SK-N-SH (cell line): Measurements from ENCODE around the gene MPV17L2. TPM values are rescaled to one million over a fixed set of nuclear protein-coding genes. Genes with fewer than 3 reads are reported as not detected.

Experiments
- CTCF ChIA-PET: fragments of 300-600, 350-600 bp; formaldehyde crosslinking; extraction: SDS; loops from one replicate; lab custom pipeline; 2021; lab: Yijun Ruan, JAX
- POLR2A ChIA-PET: fragments of 350-600 bp; sonication (Branson Sonifier 250); formaldehyde crosslinking; extraction: SDS; loops from one replicate; lab custom pipeline; 2020; ENCODE audit warnings: antibody characterized with exemption, inconsistent platforms; lab: Yijun Ruan, JAX
- DNase-seq: peaks from one replicate; pipeline ENCODE4 v3.0.0; 2012
- H2AFZ ChIP-seq: fragments of 200-600 bp; sonication (generic); 2 replicates; pipeline ENCODE4 v1.8.1; 2016; ENCODE audit warnings: antibody characterized with exemption, mild to moderate bottlenecking, low read depth
- H3F3A ChIP-seq: fragments of 200-600 bp; sonication (generic); replicated peaks from 2 replicates; pipeline ENCODE3; 2016; ENCODE audit warnings: antibody characterized with exemption, mild to moderate bottlenecking; ENCODE audit not compliant: insufficient read depth
- H3K27ac ChIP-seq, 2 experiments: fragments of 200-500 bp in 1 of 2; fragments of 200-600 bp in 1 of 2; sonication (Bioruptor generic) in 1 of 2; sonication (generic), shearing (Covaris generic) in 1 of 2; 2 replicates each; pipeline versions ENCODE4 v1.5.1 to v1.6.1; 2014 to 2016; ENCODE audit warnings: low read depth in 2 of 2, inconsistent platforms in 1 of 2, low read length in 1 of 2, mild to moderate bottlenecking in 1 of 2, mixed read lengths in 1 of 2
- H3K27me3 ChIP-seq: fragments of 200-600 bp; sonication (generic), shearing (Covaris generic); 2 replicates; pipeline ENCODE4 v1.6.1; 2016; ENCODE audit warnings: mixed run types; ENCODE audit not compliant: insufficient read depth
- H3K36me3 ChIP-seq, 2 experiments: fragments of 200-500 bp in 1 of 2; fragments of 200-600 bp in 1 of 2; sonication (Bioruptor generic) in 1 of 2; sonication (generic) in 1 of 2; replicated peaks in 1 of 2; 2 replicates each; pipeline versions ENCODE3 to v1.5.1; 2014 to 2016; ENCODE audit warnings: low read length in 1 of 2, mild to moderate bottlenecking in 1 of 2; ENCODE audit not compliant: insufficient read depth in 2 of 2, control insufficient read depth in 1 of 2
- H3K4me1 ChIP-seq, 2 experiments: fragments of 200-500 bp in 1 of 2; fragments of 200-600 bp in 1 of 2; sonication (Bioruptor generic) in 1 of 2; sonication (generic), shearing (Covaris generic) in 1 of 2; 2 replicates each; pipeline versions ENCODE4 v1.5.1 to v1.6.1; 2014 to 2016; ENCODE audit warnings: low read depth in 1 of 2, low read length in 1 of 2, mixed run types in 1 of 2; ENCODE audit not compliant: insufficient read depth in 2 of 2, control insufficient read depth in 1 of 2
- H3K4me2 ChIP-seq: fragments of 200-600 bp; sonication (generic), shearing (Covaris generic); 2 replicates; pipeline ENCODE4 v1.6.1; 2017; ENCODE audit warnings: mixed run types
- H3K4me3 ChIP-seq, 2 experiments: fragments of 200-500 bp in 1 of 2; fragments of 200-600 bp in 1 of 2; sonication (Bioruptor generic) in 1 of 2; sonication (generic), shearing (Covaris generic) in 1 of 2; 2 replicates each; pipeline versions ENCODE4 v1.5.1 to v1.8.1; 2014 to 2016; ENCODE audit warnings: low read depth in 2 of 2, inconsistent platforms in 1 of 2, low read length in 1 of 2, mild to moderate bottlenecking in 1 of 2, mixed read lengths in 1 of 2, moderate library complexity in 1 of 2
- H3K79me2 ChIP-seq: fragments of 200-600 bp; sonication (generic); 2 replicates; pipeline ENCODE4 v1.8.1; 2017; ENCODE audit warnings: mild to moderate bottlenecking; ENCODE audit not compliant: insufficient read depth
- H3K9ac ChIP-seq: fragments of 200-600 bp; sonication (generic); 2 replicates; pipeline ENCODE4 v1.6.1; 2017; ENCODE audit warnings: mixed run types
- H3K9me2 ChIP-seq: fragments of 200-600 bp; sonication (generic); 2 replicates; pipeline ENCODE4 v1.6.1; 2017; ENCODE audit warnings: mixed run types
- H3K9me3 ChIP-seq: fragments of 200-600 bp; sonication (generic); 2 replicates; pipeline ENCODE4 v1.6.1; 2017; ENCODE audit warnings: mixed run types, mild to moderate bottlenecking, moderate library complexity
- H4K20me1 ChIP-seq: fragments of 200-600 bp; sonication (generic); 2 replicates; pipeline ENCODE4 v1.6.1; 2017; ENCODE audit warnings: mild to moderate bottlenecking, mixed run types; ENCODE audit not compliant: insufficient read depth
- ELF1 ChIP-seq: IDR thresholded peaks from 2 replicates; pipeline ENCODE4 v1.4.0; 2012
- FOXJ3 ChIP-seq: sonication (generic); formaldehyde crosslinking; IDR thresholded peaks from 2 replicates; pipeline ENCODE4 v1.5.1; 2020; ENCODE audit warnings: mild to moderate bottlenecking, missing genetic modification reagents
- IRF3 ChIP-seq: fragments of 150-350 bp; IDR thresholded peaks from 2 replicates; pipeline ENCODE4 v1.6.1; 2016; ENCODE audit warnings: mild to moderate bottlenecking, low read depth, low read length
- JUND ChIP-seq: IDR thresholded peaks from 2 replicates; pipeline ENCODE4 v1.4.0; 2012
- MAX ChIP-seq: IDR thresholded peaks from 2 replicates; pipeline ENCODE4 v1.4.0; 2012; ENCODE audit warnings: low read depth
- MXI1 ChIP-seq: IDR thresholded peaks from 2 replicates; pipeline ENCODE4 v1.6.1; 2012; ENCODE audit warnings: mild to moderate bottlenecking, low read depth, low read length, improper control_type of control experiment
- NFIC ChIP-seq: IDR thresholded peaks from 2 replicates; pipeline ENCODE4 v1.4.0; 2012; ENCODE audit warnings: borderline replicate concordance
- NRF1 ChIP-seq: IDR thresholded peaks from 2 replicates; pipeline ENCODE4 v1.6.1; 2012; ENCODE audit warnings: low read depth, mild to moderate bottlenecking, low read length
- RCOR1 ChIP-seq: fragments of 150-350 bp; IDR thresholded peaks from 2 replicates; pipeline ENCODE4 v1.6.1; 2017; ENCODE audit warnings: antibody characterized with exemption, low read length
- REST ChIP-seq: IDR thresholded peaks from 2 replicates; pipeline ENCODE4 v1.6.1; 2012; ENCODE audit warnings: mild to moderate bottlenecking, low read depth, low read length, moderate library complexity
- SIN3A ChIP-seq: IDR thresholded peaks from 2 replicates; pipeline ENCODE4 v1.6.1; 2012; ENCODE audit warnings: low read depth, mild to moderate bottlenecking, low read length, moderate library complexity, borderline replicate concordance
- SMC3 ChIP-seq: IDR thresholded peaks from 2 replicates; pipeline ENCODE4 v1.6.1; 2012; ENCODE audit warnings: low read depth, low read length, improper control_type of control experiment
- TAF1 ChIP-seq: IDR thresholded peaks from 2 replicates; pipeline ENCODE4 v1.6.1; 2012; ENCODE audit warnings: low read depth, mild to moderate bottlenecking, low read length, moderate library complexity, borderline replicate concordance
- USF1 ChIP-seq: IDR thresholded peaks from 2 replicates; pipeline ENCODE4 v1.4.0; 2012; ENCODE audit warnings: low read depth, borderline replicate concordance
- YY1 ChIP-seq: IDR thresholded peaks from 2 replicates; pipeline ENCODE4 v1.4.0; 2012; ENCODE audit warnings: low read depth, mild to moderate bottlenecking
- ZBTB33 ChIP-seq: IDR thresholded peaks from 2 replicates; pipeline ENCODE4 v1.4.0; 2012; ENCODE audit warnings: low read depth, borderline replicate concordance
- WGBS: methylation state at CpG from one replicate; pipeline ENCODE4 v1.1.6; 2017; ENCODE audit warnings: low lambda C conversion rate; 5-methylcytosine and 5-hydroxymethylcytosine counted together
- polyA plus RNA-seq, 3 experiments: library from polyadenylated mRNA; depleted of rRNA; stranded (reverse); fragments of >200 nt; gene quantifications; 2 replicates each; pipeline ENCODE4 v1.2.3, GENCODE V29; 2012

MPV17L2 gene
- polyA plus RNA-seq, 1 of the 3 experiments (the other 2 are of a cell fraction): 17.5 TPM

GRCh38 chr19:18229915-18230314, 36.9 kb downstream of the MPV17L2 start:
- POLR2A ChIA-PET: no interaction called here

GRCh38 chr19:18230941-18231734, 38.1 kb downstream of the MPV17L2 start:
- H3K79me2 ChIP-seq: no peaks in the 10 kb centered on the region
- ChIA-PET POLR2A (no interaction called here), CTCF (interaction anchor here (1.2 to 4.6 kb wide), 6 partner anchors 10 to 39 kb away, joined by 3 to 82 read pairs (median 47); partner anchors contain the start of gene MPV17L2)
- TF ChIP-seq IRF3 (no peak), MAX (no peak), RCOR1 (no peak), JUND (no peak), ELF1 (no peak), NFIC (no peak), MXI1 (no peak), NRF1 (no peak), YY1 (no peak), USF1 (no peak), REST (no peak), SIN3A (no peak), FOXJ3 (CRISPR knock-in tag) (no peak), ZBTB33 (no peak), SMC3 (no peak)
- DNase-seq: no peak
- no peaks in the 10 kb centered on the region for H3K27me3 ChIP-seq
- H3K9me2 ChIP-seq: no peaks in the 10 kb centered on the region
- no peak overlapping the region for H3K4me2 ChIP-seq
- peaks cover 0 to 11% of the 10 kb centered on the region in 2 experiments; a peak in 1 of 4 replicates for H3K4me1 ChIP-seq
- H4K20me1 ChIP-seq: no peaks in the 10 kb centered on the region
- H3K9me3 ChIP-seq: no peaks in the 10 kb centered on the region
- no peak overlapping the region for H3K9ac ChIP-seq
- no peak overlapping the region for H3K4me3 ChIP-seq
- no peak overlapping the region for H3K27ac ChIP-seq
- WGBS: 66% methylated on average over 17 of the region's 18 CpGs
- H2AFZ ChIP-seq: no peak overlapping the region
- no peaks in the 10 kb centered on the region for H3F3A ChIP-seq
- no peaks in the 10 kb centered on the region for H3K36me3 ChIP-seq

More at GRCh38 chr19:18229915-18230314, 36.9 kb downstream of the MPV17L2 start:
- Histone ChIP-seq H2AFZ (no peak overlapping the region), H3K4me2 (no peak overlapping the region), H3K9me3 (no peaks in the 10 kb centered on the region), H3F3A (no peaks in the 10 kb centered on the region), H4K20me1 (no peaks in the 10 kb centered on the region), H3K27ac (no peak overlapping the region), H3K79me2 (no peaks in the 10 kb centered on the region), H3K4me3 (no peak overlapping the region), H3K9me2 (no peaks in the 10 kb centered on the region), H3K27me3 (no peaks in the 10 kb centered on the region), H3K36me3 (no peaks in the 10 kb centered on the region), H3K9ac (no peak overlapping the region), H3K4me1 (peaks cover 0 to 23% of the 10 kb centered on the region in 2 experiments; a peak in 1 of 4 replicates)
- no peak for TF ChIP-seq TAF1
- WGBS: 56% methylated on average over 4 of the region's 4 CpGs
- DNase-seq: no peak
- CTCF ChIA-PET: interaction anchor here (0.6 to 4.6 kb wide), 6 partner anchors 8 to 292 kb away, joined by 3 to 82 read pairs (median 47); partner anchors contain the start of gene MPV17L2
